Measurements from ENCODE around the gene BIVM.

DNA sequence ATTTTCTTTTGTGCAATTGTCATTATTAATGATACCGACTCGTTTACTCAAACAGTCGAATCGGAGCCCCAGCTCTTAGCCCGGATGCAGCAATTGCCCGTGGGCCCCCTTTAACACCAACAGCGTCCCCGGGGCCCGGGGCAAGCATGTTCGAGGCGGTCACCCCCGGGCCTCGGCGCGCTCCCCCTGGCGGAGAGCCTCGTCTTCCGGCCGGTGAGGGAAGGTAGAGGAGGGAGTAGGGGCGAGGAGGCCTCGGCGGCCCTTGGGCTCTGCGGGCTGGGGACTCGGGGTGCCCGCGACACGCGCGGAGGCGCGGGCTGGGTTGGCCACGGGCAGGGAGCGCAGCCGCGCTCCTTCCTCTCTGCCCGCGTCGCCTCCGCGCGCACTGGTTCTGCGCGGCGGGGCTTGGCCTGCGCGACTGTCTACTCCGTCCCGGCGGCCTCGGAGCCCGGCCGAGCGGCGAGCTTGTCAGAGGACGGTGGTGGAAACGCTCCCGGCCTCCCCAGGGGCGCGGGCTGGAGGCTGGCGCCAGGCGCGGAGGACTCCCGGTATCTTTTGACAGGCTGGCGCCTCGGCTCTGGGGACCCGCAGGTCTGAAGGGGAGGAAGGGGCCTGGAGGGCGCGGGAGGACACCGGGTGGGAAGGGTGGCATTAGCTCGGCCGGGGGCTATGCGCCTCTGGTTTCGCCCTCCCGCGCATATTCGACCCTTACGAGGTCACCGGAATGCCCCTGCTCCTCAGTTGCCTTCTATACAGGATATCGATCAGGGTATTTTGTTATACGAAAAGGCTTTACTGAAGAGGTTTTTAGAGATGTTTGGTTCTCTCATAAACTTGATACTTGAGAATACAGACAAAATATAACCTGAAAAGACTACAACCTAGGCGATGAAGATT, 1.5 kb downstream of the BIVM start:
- TF ChIP-seq CTCF (IDR thresholded peaks at IDR 0.05; ENCODE audit: low read depth, low read length, missing input control) (peak; percentile 58), REST (IDR thresholded peaks at IDR 0.05) (no peak), RXRA (IDR thresholded peaks at IDR 0.05) (no peak), YY1 (IDR thresholded peaks at IDR 0.05) (peak; percentile 44), GABPA (IDR thresholded peaks at IDR 0.05 in 1 of 2, conservative IDR thresholded peaks at IDR 0.05 in 1 of 2) (no peak), FOXA1 (IDR thresholded peaks at IDR 0.05) (no peak), RAD21 (IDR thresholded peaks at IDR 0.05) (peak; percentile 61 to 78), SP1 (IDR thresholded peaks at IDR 0.05) (no peak)
- TF ChIP-seq, protein P1, sequence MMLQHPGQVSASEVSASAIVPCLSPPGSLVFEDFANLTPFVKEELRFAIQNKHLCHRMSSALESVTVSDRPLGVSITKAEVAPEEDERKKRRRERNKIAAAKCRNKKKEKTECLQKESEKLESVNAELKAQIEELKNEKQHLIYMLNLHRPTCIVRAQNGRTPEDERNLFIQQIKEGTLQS (IDR thresholded peaks at IDR 0.05): no peak
- TF ChIP-seq, protein P2, sequence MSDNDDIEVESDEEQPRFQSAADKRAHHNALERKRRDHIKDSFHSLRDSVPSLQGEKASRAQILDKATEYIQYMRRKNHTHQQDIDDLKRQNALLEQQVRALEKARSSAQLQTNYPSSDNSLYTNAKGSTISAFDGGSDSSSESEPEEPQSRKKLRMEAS (IDR thresholded peaks at IDR 0.05): no peak
- TF ChIP-seq, protein P3, sequence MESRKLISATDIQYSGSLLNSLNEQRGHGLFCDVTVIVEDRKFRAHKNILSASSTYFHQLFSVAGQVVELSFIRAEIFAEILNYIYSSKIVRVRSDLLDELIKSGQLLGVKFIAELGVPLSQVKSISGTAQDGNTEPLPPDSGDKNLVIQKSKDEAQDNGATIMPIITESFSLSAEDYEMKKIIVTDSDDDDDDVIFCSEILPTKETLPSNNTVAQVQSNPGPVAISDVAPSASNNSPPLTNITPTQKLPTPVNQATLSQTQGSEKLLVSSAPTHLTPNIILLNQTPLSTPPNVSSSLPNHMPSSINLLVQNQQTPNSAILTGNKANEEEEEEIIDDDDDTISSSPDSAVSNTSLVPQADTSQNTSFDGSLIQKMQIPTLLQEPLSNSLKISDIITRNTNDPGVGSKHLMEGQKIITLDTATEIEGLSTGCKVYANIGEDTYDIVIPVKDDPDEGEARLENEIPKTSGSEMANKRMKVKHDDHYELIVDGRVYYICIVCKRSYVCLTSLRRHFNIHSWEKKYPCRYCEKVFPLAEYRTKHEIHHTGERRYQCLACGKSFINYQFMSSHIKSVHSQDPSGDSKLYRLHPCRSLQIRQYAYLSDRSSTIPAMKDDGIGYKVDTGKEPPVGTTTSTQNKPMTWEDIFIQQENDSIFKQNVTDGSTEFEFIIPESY (IDR thresholded peaks at IDR 0.05): no peak
